GM12801 (cell line): Measurements from ENCODE around the gene GAN.

Experiments
- CTCF ChIP-seq: IDR thresholded peaks from one replicate; pipeline ENCODE4 v1.5.1; 2011; ENCODE audit warnings: control low read depth; ENCODE audit not compliant: insufficient read length; ENCODE audit errors: extremely low read depth

GAN gene, protein sequence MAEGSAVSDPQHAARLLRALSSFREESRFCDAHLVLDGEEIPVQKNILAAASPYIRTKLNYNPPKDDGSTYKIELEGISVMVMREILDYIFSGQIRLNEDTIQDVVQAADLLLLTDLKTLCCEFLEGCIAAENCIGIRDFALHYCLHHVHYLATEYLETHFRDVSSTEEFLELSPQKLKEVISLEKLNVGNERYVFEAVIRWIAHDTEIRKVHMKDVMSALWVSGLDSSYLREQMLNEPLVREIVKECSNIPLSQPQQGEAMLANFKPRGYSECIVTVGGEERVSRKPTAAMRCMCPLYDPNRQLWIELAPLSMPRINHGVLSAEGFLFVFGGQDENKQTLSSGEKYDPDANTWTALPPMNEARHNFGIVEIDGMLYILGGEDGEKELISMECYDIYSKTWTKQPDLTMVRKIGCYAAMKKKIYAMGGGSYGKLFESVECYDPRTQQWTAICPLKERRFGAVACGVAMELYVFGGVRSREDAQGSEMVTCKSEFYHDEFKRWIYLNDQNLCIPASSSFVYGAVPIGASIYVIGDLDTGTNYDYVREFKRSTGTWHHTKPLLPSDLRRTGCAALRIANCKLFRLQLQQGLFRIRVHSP

GRCh38 chr16:81314603-81315270, at the start of gene GAN:
GAN (plus strand) TSS chr16:81314962; CDS start chr16:81315114, 152 bp downstream.
- TF ChIP-seq CTCF = no peak

DNA sequence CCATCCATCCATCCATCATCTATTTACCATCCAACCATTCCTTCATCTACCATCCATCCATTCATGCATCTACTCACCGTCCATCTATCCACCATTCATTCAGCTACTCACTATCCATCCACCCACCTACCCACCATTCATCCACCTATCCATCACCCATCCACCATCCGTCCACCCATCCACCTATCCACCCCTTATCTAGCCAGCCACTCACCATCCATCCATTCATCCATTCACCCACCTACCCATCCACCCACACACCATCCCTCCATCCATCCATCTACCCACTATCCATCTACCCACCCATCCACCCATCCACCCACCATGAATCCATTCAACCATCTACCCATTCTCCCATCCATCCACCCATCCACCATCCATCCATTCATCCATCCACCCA, 49.7 kb upstream of the GAN start:
- no peak for TF ChIP-seq CTCF

DNA sequence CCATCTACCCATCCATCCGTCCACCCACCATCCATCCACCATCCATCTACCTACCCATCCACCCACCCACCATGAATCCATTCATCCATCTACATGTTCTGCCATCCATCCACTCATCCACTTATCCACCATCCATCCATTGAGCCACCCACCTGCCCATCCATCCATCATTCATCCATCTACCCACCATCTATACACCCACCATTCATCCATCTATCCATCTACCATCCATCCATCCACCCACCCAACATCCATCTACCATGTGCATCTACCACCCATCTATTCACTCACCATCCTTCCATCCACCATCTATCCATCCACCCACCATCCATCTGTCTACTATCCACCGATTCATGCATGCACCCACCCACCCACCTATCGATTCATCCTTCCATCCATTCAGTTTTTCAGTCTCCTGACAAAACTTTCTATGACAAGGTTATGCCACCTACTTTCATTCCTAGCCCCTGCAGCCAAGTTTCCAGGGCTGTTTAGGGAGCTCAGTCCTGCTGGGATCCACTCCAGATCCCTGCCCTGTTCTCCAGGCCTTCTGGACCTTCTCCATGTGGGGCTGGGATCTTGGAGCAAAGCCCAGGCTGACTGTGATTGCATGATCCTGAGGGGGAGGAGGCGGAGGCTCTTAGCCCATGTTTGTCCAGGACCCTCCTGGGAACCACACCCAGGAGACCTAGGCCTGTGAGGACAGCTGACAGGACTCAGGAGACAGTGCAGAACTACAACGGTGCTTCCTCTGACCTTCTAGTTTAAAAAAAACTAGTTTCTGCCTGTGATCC, 48.9 kb upstream of the GAN start:
- no peak for TF ChIP-seq CTCF

- TF ChIP-seq CTCF = no peak
Measured at GRCh38 chr16:81266680-81267095, 48.1 kb upstream of the GAN start.

GRCh38 chr16:81268509-81268908, 46.3 kb upstream of the GAN start:
- no peak for TF ChIP-seq CTCF

GRCh38 chr16:81273223-81273950, 41.4 kb upstream of the GAN start:
- no peak for TF ChIP-seq CTCF
